K562 (cell line): ENCODE measurements around the gene MEF2D. TPM values are rescaled to one million over a fixed set of nuclear protein-coding genes. Genes with fewer than 3 reads are reported as not detected.

Experiments used
- CEBPB ChIP-seq: fragments of 450-650 bp; IDR thresholded peaks from 2 replicates; pipeline ENCODE4 v1.6.1; 2016; ENCODE audit warnings: missing genetic modification characterization, missing compliant biosample characterization
- DACH1 ChIP-seq: fragments of 450-650 bp; IDR thresholded peaks from 2 replicates; pipeline ENCODE4 v1.6.1; 2018; ENCODE audit not compliant: partially characterized antibody
- FOXA1 ChIP-seq: fragments of 450-650 bp; IDR thresholded peaks from 2 replicates; pipeline ENCODE4 v1.6.1; 2016; ENCODE audit warnings: mild to moderate bottlenecking, borderline replicate concordance
- MTA3 ChIP-seq: fragments of 450-650 bp; formaldehyde crosslinking; IDR thresholded peaks from 2 replicates; pipeline ENCODE4 v1.6.1; 2017; ENCODE audit warnings: mild to moderate bottlenecking, borderline replicate concordance
- RBM17 ChIP-seq: fragments of 200-400 bp; formaldehyde crosslinking; IDR thresholded peaks from 2 replicates; pipeline ENCODE4 v1.6.1; 2017; ENCODE audit warnings: low read depth, mild to moderate bottlenecking, low read length, borderline replicate concordance
- SAP30 ChIP-seq: fragments of 200-600 bp; sonication (generic); IDR thresholded peaks from 2 replicates; pipeline ENCODE4 v1.6.1; 2012; ENCODE audit warnings: borderline replicate concordance, low read depth, mild to moderate bottlenecking, moderate library complexity, low read length, control low read depth, inconsistent platforms; ENCODE audit not compliant: insufficient read depth, poor library complexity, severe bottlenecking
- TBP ChIP-seq: optimal IDR thresholded peaks from 2 replicates; pipeline ENCODE3; 2011; ENCODE audit warnings: low read depth, low read length, improper control_type of control experiment
- TCF3 ChIP-seq: sonication (generic); formaldehyde crosslinking; IDR thresholded peaks from 2 replicates; pipeline ENCODE4 v1.4.0; 2020; ENCODE audit warnings: mild to moderate bottlenecking, missing genetic modification reagents
- ZNF830 ChIP-seq: fragments of 250-450 bp; sonication (Bioruptor Pico); IDR thresholded peaks from 2 replicates; pipeline ENCODE4 v1.5.0; 2021; ENCODE audit warnings: mild to moderate bottlenecking
- ZSCAN32 ChIP-seq: fragments of 450-650 bp; formaldehyde crosslinking; IDR thresholded peaks from 2 replicates; pipeline ENCODE4 v1.4.0; 2020; ENCODE audit warnings: mild to moderate bottlenecking, moderate library complexity
- polyA plus RNA-seq, 8 experiments: library from polyadenylated mRNA; depleted of rRNA in 4 of 8; stranded (reverse) in 5 of 8; unstranded in 3 of 8; fragments of >200 nt; fragmentation: Nextera tagmentation in 2 of 8; fragmentation: Illumina TruSeq in 1 of 8; extraction: Ambion mirVana in 2 of 8; extraction: Trizol in 1 of 8; gene quantifications; 2 replicates each; pipeline versions ENCODE4 v1.2.1 to v1.2.3, GENCODE V29; 2011 to 2014; ENCODE audit warnings: inconsistent platforms in 1 of 8, missing spikeins in 1 of 8
- total RNA-seq, 7 experiments: library from RNA; depleted of rRNA in 6 of 7; stranded (reverse); fragments of >200 nt in 6 of 7; fragmentation: Illumina TruSeq in 2 of 7; extraction: Trizol in 2 of 7; gene quantifications; 2 replicates each; pipeline versions ENCODE4 v1.2.1 to v1.2.3, GENCODE V29; 2011 to 2021; ENCODE audit warnings: low replicate concordance in 1 of 7
- TF ChIP-seq, protein P1 (sequence below): fragments of 450-650 bp; IDR thresholded peaks from 2 replicates; pipeline ENCODE4 v1.6.1; 2018; ENCODE audit not compliant: partially characterized antibody
- TF ChIP-seq, protein P2 (sequence below): sonication (generic); formaldehyde crosslinking; IDR thresholded peaks from 2 replicates; pipeline ENCODE4 v1.9.0; 2022; ENCODE audit warnings: mild to moderate bottlenecking, missing genetic modification reagents
- TF ChIP-seq, protein P3 (sequence below): sonication (generic); formaldehyde crosslinking; IDR thresholded peaks from 2 replicates; pipeline ENCODE4 v1.8.0; 2022; ENCODE audit warnings: missing genetic modification reagents, mild to moderate bottlenecking, moderate library complexity, borderline replicate concordance
- TF ChIP-seq, protein P4 (sequence below): IDR thresholded peaks from 3 replicates; pipeline ENCODE4 v1.6.1; 2011; ENCODE audit warnings: borderline replicate concordance, mild to moderate bottlenecking; ENCODE audit not compliant: insufficient read length, insufficient read depth
- TF ChIP-seq, protein P5 (sequence below): fragments of 450-650 bp; formaldehyde crosslinking; IDR thresholded peaks from 2 replicates; pipeline ENCODE4 v1.4.0; 2020; ENCODE audit warnings: mild to moderate bottlenecking, moderate library complexity

MEF2D gene
- total and polyA plus RNA-seq, 9 of the 15 experiments (the other 6 are each of a cell fraction or from before 2014, with no cell fraction given), result 0.10 to 19.5 (median 2.6) TPM

DNA sequence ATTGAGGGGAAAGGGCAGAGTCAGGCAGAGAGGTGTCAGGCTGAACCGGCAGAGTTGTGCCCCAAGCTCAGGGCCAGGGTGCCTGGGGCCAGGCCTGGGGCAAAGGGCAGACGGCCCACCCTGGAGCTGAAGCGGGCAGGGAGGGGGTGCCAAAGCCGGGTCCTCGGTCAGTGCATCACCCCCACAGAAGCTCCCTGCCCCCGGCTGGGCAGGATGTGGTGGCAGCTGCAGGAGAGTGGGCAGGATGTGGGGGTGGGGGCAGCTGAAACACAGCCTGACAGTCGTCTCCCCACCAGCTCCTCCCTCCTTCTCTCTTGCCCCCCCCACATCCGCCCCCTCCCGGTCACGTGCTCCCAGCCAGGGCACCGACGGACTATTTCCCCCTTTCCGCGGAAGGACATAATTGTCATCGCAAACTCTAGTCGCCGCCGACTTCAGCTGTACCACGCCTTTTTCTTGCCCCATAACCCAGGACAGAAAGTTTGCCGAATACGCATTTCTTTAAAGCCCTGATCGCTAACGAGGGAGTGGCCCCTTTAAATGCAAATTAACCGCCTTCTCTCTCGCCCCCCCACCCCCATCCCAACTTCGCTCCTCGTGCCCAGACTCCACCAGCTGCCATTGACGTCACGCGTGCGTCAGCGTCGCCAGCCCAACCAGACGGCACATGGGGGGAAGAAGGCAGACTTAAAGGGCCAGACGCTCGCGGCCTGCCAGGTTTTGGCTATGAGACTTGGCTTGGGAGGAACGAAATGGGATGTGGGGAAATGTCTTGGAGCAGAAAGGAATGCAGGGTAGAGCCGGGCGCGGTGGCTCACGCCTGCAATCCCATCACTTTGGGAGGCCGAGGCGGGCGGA lies 4.5 kb upstream of the MEF2D start (continued):
- TF ChIP-seq, protein P1, sequence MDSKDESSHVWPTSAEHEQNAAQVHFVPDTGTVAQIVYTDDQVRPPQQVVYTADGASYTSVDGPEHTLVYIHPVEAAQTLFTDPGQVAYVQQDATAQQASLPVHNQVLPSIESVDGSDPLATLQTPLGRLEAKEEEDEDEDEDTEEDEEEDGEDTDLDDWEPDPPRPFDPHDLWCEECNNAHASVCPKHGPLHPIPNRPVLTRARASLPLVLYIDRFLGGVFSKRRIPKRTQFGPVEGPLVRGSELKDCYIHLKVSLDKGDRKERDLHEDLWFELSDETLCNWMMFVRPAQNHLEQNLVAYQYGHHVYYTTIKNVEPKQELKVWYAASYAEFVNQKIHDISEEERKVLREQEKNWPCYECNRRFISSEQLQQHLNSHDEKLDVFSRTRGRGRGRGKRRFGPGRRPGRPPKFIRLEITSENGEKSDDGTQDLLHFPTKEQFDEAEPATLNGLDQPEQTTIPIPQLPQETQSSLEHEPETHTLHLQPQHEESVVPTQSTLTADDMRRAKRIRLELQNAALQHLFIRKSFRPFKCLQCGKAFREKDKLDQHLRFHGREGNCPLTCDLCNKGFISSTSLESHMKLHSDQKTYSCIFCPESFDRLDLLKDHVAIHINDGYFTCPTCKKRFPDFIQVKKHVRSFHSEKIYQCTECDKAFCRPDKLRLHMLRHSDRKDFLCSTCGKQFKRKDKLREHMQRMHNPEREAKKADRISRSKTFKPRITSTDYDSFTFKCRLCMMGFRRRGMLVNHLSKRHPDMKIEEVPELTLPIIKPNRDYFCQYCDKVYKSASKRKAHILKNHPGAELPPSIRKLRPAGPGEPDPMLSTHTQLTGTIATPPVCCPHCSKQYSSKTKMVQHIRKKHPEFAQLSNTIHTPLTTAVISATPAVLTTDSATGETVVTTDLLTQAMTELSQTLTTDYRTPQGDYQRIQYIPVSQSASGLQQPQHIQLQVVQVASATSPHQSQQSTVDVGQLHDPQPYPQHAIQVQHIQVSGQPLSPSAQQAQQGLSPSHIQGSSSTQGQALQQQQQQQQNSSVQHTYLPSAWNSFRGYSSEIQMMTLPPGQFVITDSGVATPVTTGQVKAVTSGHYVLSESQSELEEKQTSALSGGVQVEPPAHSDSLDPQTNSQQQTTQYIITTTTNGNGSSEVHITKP, result peak; percentile 75
- TF ChIP-seq, protein P2, sequence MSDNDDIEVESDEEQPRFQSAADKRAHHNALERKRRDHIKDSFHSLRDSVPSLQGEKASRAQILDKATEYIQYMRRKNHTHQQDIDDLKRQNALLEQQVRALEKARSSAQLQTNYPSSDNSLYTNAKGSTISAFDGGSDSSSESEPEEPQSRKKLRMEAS, result peak; percentile 99
- TF ChIP-seq, protein P3, sequence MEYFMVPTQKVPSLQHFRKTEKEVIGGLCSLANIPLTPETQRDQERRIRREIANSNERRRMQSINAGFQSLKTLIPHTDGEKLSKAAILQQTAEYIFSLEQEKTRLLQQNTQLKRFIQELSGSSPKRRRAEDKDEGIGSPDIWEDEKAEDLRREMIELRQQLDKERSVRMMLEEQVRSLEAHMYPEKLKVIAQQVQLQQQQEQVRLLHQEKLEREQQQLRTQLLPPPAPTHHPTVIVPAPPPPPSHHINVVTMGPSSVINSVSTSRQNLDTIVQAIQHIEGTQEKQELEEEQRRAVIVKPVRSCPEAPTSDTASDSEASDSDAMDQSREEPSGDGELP (CRISPR knock-in tag), result peak; percentile 100
- TF ChIP-seq DACH1 (peak; percentile 89), ZNF830 (CRISPR knock-in tag) (no peak), TCF3 (peak; percentile 21; the same call in 1 of the 2 replicates), CEBPB (tag) (no peak), ZSCAN32 (peak; percentile 25; the same call in 1 of the 2 replicates), MTA3 (peak; percentile 78; the same call in 1 of the 2 replicates), TBP (peak; percentile 37), FOXA1 (no peak), SAP30 (no peak), RBM17 (no peak)
- TF ChIP-seq, protein P4, sequence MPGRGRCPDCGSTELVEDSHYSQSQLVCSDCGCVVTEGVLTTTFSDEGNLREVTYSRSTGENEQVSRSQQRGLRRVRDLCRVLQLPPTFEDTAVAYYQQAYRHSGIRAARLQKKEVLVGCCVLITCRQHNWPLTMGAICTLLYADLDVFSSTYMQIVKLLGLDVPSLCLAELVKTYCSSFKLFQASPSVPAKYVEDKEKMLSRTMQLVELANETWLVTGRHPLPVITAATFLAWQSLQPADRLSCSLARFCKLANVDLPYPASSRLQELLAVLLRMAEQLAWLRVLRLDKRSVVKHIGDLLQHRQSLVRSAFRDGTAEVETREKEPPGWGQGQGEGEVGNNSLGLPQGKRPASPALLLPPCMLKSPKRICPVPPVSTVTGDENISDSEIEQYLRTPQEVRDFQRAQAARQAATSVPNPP, result no peak
- TF ChIP-seq, protein P5, sequence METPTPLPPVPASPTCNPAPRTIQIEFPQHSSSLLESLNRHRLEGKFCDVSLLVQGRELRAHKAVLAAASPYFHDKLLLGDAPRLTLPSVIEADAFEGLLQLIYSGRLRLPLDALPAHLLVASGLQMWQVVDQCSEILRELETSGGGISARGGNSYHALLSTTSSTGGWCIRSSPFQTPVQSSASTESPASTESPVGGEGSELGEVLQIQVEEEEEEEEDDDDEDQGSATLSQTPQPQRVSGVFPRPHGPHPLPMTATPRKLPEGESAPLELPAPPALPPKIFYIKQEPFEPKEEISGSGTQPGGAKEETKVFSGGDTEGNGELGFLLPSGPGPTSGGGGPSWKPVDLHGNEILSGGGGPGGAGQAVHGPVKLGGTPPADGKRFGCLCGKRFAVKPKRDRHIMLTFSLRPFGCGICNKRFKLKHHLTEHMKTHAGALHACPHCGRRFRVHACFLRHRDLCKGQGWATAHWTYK (CRISPR knock-in tag), result peak; percentile 81
